H9 (cell line): ENCODE results near the gene POLR1C. TPM values are rescaled to one million over a fixed set of nuclear protein-coding genes. Genes with fewer than 3 reads are reported as not detected.

ENCODE experiments used
- DNase-seq: peaks from one replicate; pipeline ENCODE4 v3.0.0-alpha.2; 2017
- H2AFZ ChIP-seq: one replicate; pipeline ENCODE4 v1.6.1; 2013; ENCODE audit warnings: mild to moderate bottlenecking, low read length, control low read depth, moderate library complexity
- H2AK5ac ChIP-seq: 2 replicates; pipeline ENCODE4 v1.6.1; 2013; ENCODE audit warnings: low read length, control low read depth, mixed read lengths; ENCODE audit not compliant: insufficient read length
- H2BK120ac ChIP-seq: one replicate; pipeline ENCODE4 v1.6.1; 2013; ENCODE audit warnings: low read depth, mild to moderate bottlenecking, low read length, control low read depth, inconsistent platforms; ENCODE audit not compliant: poor library complexity, severe bottlenecking
- H2BK12ac ChIP-seq: 2 replicates; pipeline ENCODE4 v1.6.1; 2013; ENCODE audit warnings: low read length, control low read depth, mixed read lengths, low read depth; ENCODE audit not compliant: insufficient read length
- H2BK15ac ChIP-seq: 2 replicates; pipeline ENCODE4 v1.6.1; 2013; ENCODE audit warnings: low read depth, low read length, control low read depth
- H2BK20ac ChIP-seq: one replicate; pipeline ENCODE4 v1.6.1; 2013; ENCODE audit warnings: low read depth, mild to moderate bottlenecking, low read length, control low read depth, inconsistent platforms; ENCODE audit not compliant: poor library complexity, severe bottlenecking
- H2BK5ac ChIP-seq: 2 replicates; pipeline ENCODE4 v1.6.1; 2013; ENCODE audit warnings: low read length, control low read depth, mixed read lengths; ENCODE audit not compliant: insufficient read length
- H3K14ac ChIP-seq: 2 replicates; pipeline ENCODE4 v1.6.1; 2013; ENCODE audit warnings: low read length, control low read depth; ENCODE audit not compliant: insufficient read depth
- H3K18ac ChIP-seq: 2 replicates; pipeline ENCODE4 v1.6.1; 2013; ENCODE audit warnings: low read depth, mild to moderate bottlenecking, mixed read lengths, low read length, control low read depth; ENCODE audit not compliant: insufficient read length
- H3K23ac ChIP-seq: 2 replicates; pipeline ENCODE4 v1.6.1; 2013; ENCODE audit warnings: low read length, control low read depth, mixed read lengths, low read depth; ENCODE audit not compliant: insufficient read length
- H3K23me2 ChIP-seq: 2 replicates; pipeline ENCODE4 v1.6.1; 2013; ENCODE audit warnings: low read depth, mild to moderate bottlenecking, mixed read lengths, low read length, control low read depth; ENCODE audit not compliant: insufficient read length, poor library complexity, severe bottlenecking
- H3K27ac ChIP-seq: 2 replicates; pipeline ENCODE4 v1.5.1; 2013; ENCODE audit warnings: low read length, control low read depth, mixed read lengths, low read depth; ENCODE audit not compliant: insufficient read length
- H3K27me3 ChIP-seq: 2 replicates; pipeline ENCODE4 v1.6.1; 2013; ENCODE audit warnings: low read length, control low read depth, inconsistent platforms; ENCODE audit not compliant: insufficient read depth
- H3K4ac ChIP-seq: 2 replicates; pipeline ENCODE4 v1.6.1; 2013; ENCODE audit warnings: low read depth, mild to moderate bottlenecking, control low read depth, inconsistent platforms, low read length, moderate library complexity
- H3K4me1 ChIP-seq: 2 replicates; pipeline ENCODE4 v1.6.1; 2013; ENCODE audit warnings: low read length, control low read depth, inconsistent platforms; ENCODE audit not compliant: insufficient read depth
- H3K4me2 ChIP-seq: 2 replicates; pipeline ENCODE4 v1.6.1; 2013; ENCODE audit warnings: low read length, control low read depth, mixed read lengths; ENCODE audit not compliant: insufficient read length, insufficient read depth
- H3K56ac ChIP-seq: 2 replicates; pipeline ENCODE4 v1.6.1; 2013; ENCODE audit warnings: low read depth, mild to moderate bottlenecking, mixed read lengths, low read length, control low read depth; ENCODE audit not compliant: insufficient read length
- H3K79me1 ChIP-seq: 2 replicates; pipeline ENCODE4 v1.6.1; 2013; ENCODE audit warnings: low read depth, mild to moderate bottlenecking, moderate library complexity, low read length, control low read depth, inconsistent platforms; ENCODE audit not compliant: insufficient read depth, poor library complexity, severe bottlenecking
- H3K79me2 ChIP-seq: 2 replicates; pipeline ENCODE4 v1.6.1; 2013; ENCODE audit warnings: low read length, control low read depth, inconsistent platforms; ENCODE audit not compliant: insufficient read depth
- H3K9ac ChIP-seq: 2 replicates; pipeline ENCODE4 v1.6.1; 2013; ENCODE audit warnings: low read length, control low read depth, mixed read lengths; ENCODE audit not compliant: insufficient read length; ENCODE audit errors: extremely low read depth
- H3K9me3 ChIP-seq: one replicate; pipeline ENCODE4 v1.6.1; 2013; ENCODE audit warnings: low read depth, low read length, inconsistent platforms; ENCODE audit not compliant: control insufficient read depth
- H3T11ph ChIP-seq: one replicate; pipeline ENCODE4 v1.6.1; 2013; ENCODE audit warnings: mild to moderate bottlenecking, low read length, control low read depth, inconsistent platforms
- H4K20me1 ChIP-seq: one replicate; pipeline ENCODE4 v1.6.1; 2013; ENCODE audit not compliant: control insufficient read depth, insufficient read length, insufficient read depth
- H4K5ac ChIP-seq: 2 replicates; pipeline ENCODE4 v1.6.1; 2013; ENCODE audit warnings: low read depth, mild to moderate bottlenecking, mixed read lengths, low read length, control low read depth; ENCODE audit not compliant: insufficient read length
- H4K8ac ChIP-seq: replicated peaks from 2 replicates; pipeline ENCODE4 v1.6.1; 2013; ENCODE audit warnings: low read length, control low read depth, mixed read lengths, low read depth; ENCODE audit not compliant: insufficient read length
- H4K91ac ChIP-seq: 2 replicates; pipeline ENCODE4 v1.6.1; 2013; ENCODE audit warnings: low read depth, mild to moderate bottlenecking, moderate library complexity, mixed read lengths, low read length, control low read depth; ENCODE audit not compliant: insufficient read length
- H3K27ac Mint-ChIP-seq, 3 experiments: 2 replicates in 2 of 3; 3 replicates in 1 of 3; pipeline ENCODE4 v1.8.0; 2020 to 2021; ENCODE audit warnings: mixed read lengths in 3 of 3, mild to moderate bottlenecking in 1 of 3, moderate library complexity in 1 of 3
- H3K27me3 Mint-ChIP-seq: 2 replicates; pipeline ENCODE4 v1.8.0; 2021; ENCODE audit warnings: low read depth, mild to moderate bottlenecking, moderate library complexity, mixed read lengths
- H3K36me3 Mint-ChIP-seq, 3 experiments: 2 replicates in 2 of 3; 3 replicates in 1 of 3; pipeline ENCODE4 v1.8.0; 2020 to 2021; ENCODE audit warnings: low read depth in 3 of 3, mixed read lengths in 3 of 3; ENCODE audit not compliant: insufficient read depth in 1 of 3
- H3K4me1 Mint-ChIP-seq, 2 experiments: 2 replicates each; pipeline ENCODE4 v1.8.0; 2020; ENCODE audit warnings: mixed read lengths in 2 of 2
- H3K4me3 Mint-ChIP-seq, 2 experiments: 2 replicates in 1 of 2; 3 replicates in 1 of 2; pipeline ENCODE4 v1.8.0; 2020 to 2021; ENCODE audit warnings: mild to moderate bottlenecking in 2 of 2, mixed read lengths in 2 of 2, moderate library complexity in 1 of 2
- H3K9me3 Mint-ChIP-seq, 2 experiments: 2 replicates in 1 of 2; 3 replicates in 1 of 2; pipeline ENCODE4 v1.8.0; 2020; ENCODE audit warnings: mild to moderate bottlenecking in 2 of 2, mixed read lengths in 2 of 2, moderate library complexity in 1 of 2
- CTCF ChIP-seq: fragments of 200-600 bp; sonication (generic); conservative IDR thresholded peaks from 3 replicates; pipeline ENCODE4 v1.8.0; 2021; ENCODE audit warnings: antibody characterized with exemption, mild to moderate bottlenecking
- total RNA-seq: library from RNA; stranded (reverse); gene quantifications from 2 replicates; pipeline ENCODE4 v1.2.1, GENCODE V29; 2021

POLR1C gene
- total RNA-seq, 1 experiment from 2014 or later = 75.8 TPM

GRCh38 chr6:43559328-43559727, 42.4 kb downstream of the POLR1C start:
- Histone ChIP-seq H2BK5ac (no peak overlapping the region), H3K9ac (no peak overlapping the region), H3K27me3 (no peaks in the 10 kb centered on the region), H3K4me1 (no peaks in the 10 kb centered on the region), H3T11ph (no peak overlapping the region), H3K4ac (no peak overlapping the region), H2BK20ac (no peak overlapping the region), H3K79me1 (no peaks in the 10 kb centered on the region), H3K79me2 (no peaks in the 10 kb centered on the region), H2BK15ac (no peak overlapping the region), H2AFZ (no peak overlapping the region), H3K27ac (no peak overlapping the region), H4K5ac (no peak overlapping the region), H4K91ac (no peak overlapping the region), H3K14ac (no peak overlapping the region), H3K56ac (no peak overlapping the region), H3K4me2 (no peak overlapping the region), H3K9me3 (no peaks in the 10 kb centered on the region), H3K18ac (no peak overlapping the region), H3K23me2 (no peaks in the 10 kb centered on the region), H4K8ac (no peak overlapping the region), H3K23ac (no peak overlapping the region), H2BK120ac (no peak overlapping the region), H2BK12ac (no peak overlapping the region), H2AK5ac (no peak overlapping the region), H4K20me1 (no peaks in the 10 kb centered on the region)
- H3K27ac Mint-ChIP-seq = no peak overlapping the region
- no peak for TF ChIP-seq CTCF
- H3K4me1 Mint-ChIP-seq = no peaks in the 10 kb centered on the region
- peaks cover 43 to 93% (median 79%) of the 10 kb centered on the region in 3 experiments for H3K36me3 Mint-ChIP-seq
- no peaks in the 10 kb centered on the region for H3K27me3 Mint-ChIP-seq
- DNase-seq = no peak
- no peaks in the 10 kb centered on the region for H3K9me3 Mint-ChIP-seq
- H3K4me3 Mint-ChIP-seq = no peak overlapping the region
